Measurements from ENCODE around the gene NRG2. TPM values are rescaled to one million over a fixed set of nuclear protein-coding genes. Genes with fewer than 3 reads are reported as not detected.

The NRG2 gene
- total and polyA plus RNA-seq, 8 donors, result 1.2 to 5.2 (median 3.0) TPM

DNA sequence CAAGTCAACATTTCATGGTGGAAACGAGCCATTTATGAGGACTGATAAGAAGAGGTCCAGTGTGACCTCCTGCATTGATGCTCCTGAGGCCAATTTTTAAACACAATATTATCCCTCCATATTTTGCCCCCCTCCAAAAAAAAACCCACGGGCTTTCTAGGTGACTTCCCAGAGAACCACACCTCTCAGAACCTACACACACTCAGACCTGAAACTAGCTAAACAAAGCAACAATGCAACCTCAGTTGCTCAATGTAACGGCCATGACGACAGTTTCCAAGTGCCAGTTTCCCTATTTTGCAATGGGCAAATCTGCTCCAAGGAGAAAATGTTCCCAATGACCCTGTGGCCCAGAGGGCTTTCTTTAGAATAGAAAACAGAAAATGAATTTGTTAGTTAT, 3.5 kb downstream of the NRG2 start:
- ATAC-seq (no peak), DNase-seq (peak in 2 of 6 donors; percentile 17 to 39), FAIRE-seq (no peak)
- no peaks in the 10 kb centered on the region for H3K9me3 ChIP-seq
- 28 to 38% methylated on average over 4 of the region's 4 CpGs for whole genome bisulfite sequencing, 2 donors
- H3K4me3 ChIP-seq, result peak overlapping the region in 1 of 4 donors; percentile 43
- no peaks in the 10 kb centered on the region for H3K36me3 ChIP-seq
- peaks cover 0 to 24% (median 13%) of the 10 kb centered on the region in 3 donors for H3K4me1 ChIP-seq
- TF ChIP-seq, protein P1, sequence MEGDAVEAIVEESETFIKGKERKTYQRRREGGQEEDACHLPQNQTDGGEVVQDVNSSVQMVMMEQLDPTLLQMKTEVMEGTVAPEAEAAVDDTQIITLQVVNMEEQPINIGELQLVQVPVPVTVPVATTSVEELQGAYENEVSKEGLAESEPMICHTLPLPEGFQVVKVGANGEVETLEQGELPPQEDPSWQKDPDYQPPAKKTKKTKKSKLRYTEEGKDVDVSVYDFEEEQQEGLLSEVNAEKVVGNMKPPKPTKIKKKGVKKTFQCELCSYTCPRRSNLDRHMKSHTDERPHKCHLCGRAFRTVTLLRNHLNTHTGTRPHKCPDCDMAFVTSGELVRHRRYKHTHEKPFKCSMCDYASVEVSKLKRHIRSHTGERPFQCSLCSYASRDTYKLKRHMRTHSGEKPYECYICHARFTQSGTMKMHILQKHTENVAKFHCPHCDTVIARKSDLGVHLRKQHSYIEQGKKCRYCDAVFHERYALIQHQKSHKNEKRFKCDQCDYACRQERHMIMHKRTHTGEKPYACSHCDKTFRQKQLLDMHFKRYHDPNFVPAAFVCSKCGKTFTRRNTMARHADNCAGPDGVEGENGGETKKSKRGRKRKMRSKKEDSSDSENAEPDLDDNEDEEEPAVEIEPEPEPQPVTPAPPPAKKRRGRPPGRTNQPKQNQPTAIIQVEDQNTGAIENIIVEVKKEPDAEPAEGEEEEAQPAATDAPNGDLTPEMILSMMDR (IDR thresholded peaks at IDR 0.05), result no peak
- intact Hi-C loops (cut with DNase I), result no loop called here
- peak overlapping the region in 2 of 4 donors; percentile 69 to 78 for H3K27ac ChIP-seq
- H3K27me3 ChIP-seq, result no peaks in the 10 kb centered on the region

DNA sequence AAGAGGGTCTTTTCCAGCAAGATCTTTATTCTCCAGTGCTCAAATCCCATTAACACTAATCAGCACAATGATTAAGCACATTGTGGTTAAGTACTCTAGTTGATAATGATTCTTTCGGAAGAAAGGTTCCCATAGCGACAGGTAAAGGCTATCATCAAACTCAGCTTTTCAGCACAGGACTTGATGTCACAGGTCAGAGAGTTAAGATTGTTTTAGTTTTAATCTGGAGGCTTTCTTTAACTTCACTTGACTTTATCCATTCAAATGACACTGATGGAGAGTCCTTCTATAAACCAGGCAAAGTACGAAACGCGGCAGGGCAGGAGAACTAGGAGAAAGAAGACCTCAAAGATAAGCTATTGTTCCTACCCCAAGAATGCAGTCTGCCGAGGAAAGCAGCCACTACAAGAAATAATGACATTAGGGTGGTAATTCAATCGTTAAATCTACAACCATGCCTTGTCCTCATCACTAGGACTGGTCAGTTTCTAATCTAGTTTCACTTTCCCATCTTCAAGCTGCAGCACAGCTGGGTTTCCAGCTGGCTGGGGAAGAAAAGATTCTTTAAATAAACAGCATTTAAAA, 4.6 kb downstream of the NRG2 start:
- Histone ChIP-seq H3K4me3 (peak overlapping the region in 3 of 4 donors; percentile 9 to 43 (median 15)), H3K27ac (peak overlapping the region in 2 of 4 donors; percentile 69 to 78), H3K36me3 (no peaks in the 10 kb centered on the region), H3K9me3 (no peaks in the 10 kb centered on the region), H3K4me1 (peaks cover 0 to 21% (median 13%) of the 10 kb centered on the region in 3 donors), H3K27me3 (no peaks in the 10 kb centered on the region)
- ATAC-seq, result no peak
- TF ChIP-seq, protein P1 (IDR thresholded peaks at IDR 0.05), result no peak
- DNase-seq, result no peak
- WGBS, 2 donors, result 7 to 11% methylated on average over 7 of the region's 7 CpGs
- intact Hi-C loops (cut with DNase I), result no loop called here
- peak; percentile 41 for FAIRE-seq

DNA sequence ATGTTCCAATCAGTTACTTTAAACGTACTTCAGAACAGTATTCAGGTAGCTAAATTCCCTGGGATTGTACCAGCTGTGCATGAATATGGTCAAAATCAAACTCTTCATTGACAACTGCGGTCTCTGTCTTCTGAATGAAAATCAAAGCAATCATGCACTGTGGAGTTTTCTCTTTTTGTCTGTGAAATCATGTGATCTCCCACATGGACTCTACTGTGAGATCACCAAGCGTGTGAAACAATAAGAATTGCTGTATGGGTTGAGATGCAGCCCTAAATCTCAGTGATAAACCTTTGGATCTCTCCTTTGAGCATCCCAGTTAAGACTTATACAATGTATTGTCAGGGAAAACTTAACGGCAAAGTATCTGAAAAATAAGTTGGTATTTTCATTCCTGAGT, 6.1 kb downstream of the NRG2 start:
- H3K27me3 ChIP-seq, result no peaks in the 10 kb centered on the region
- 69 to 70% methylated on average over 4 of the region's 4 CpGs for WGBS, 2 donors
- H3K4me3 ChIP-seq, result no peak overlapping the region
- ATAC-seq, result no peak
- DNase-seq, result no peak
- H3K36me3 ChIP-seq, result no peaks in the 10 kb centered on the region
- intact Hi-C loops (cut with DNase I), result no loop called here
- TF ChIP-seq, protein P1 (IDR thresholded peaks at IDR 0.05), result no peak
- FAIRE-seq, result no peak
- H3K9me3 ChIP-seq, result no peaks in the 10 kb centered on the region
- H3K4me1 ChIP-seq, result peaks cover 0 to 20% (median 13%) of the 10 kb centered on the region in 3 donors
- H3K27ac ChIP-seq, result no peak overlapping the region

DNA sequence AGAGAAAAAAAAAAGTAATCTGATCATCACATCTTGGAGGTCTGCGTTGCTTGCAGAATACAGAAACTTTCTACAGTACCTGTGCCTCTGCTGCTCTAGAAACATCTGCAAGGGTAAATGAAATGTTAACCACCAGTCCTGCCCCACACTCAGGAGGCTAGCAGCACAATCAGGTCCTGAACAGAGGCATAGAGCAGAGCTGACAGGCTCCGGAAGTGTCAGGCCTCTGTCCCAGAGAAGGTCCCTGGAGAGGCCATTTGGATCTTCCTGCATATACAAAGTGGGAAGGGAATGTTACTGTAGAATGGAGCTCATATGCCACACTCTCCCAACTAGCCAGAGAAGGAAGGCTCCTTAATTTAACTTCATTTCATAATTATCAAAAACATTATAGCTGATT, 7.2 kb downstream of the NRG2 start:
- intact Hi-C loops (cut with DNase I), result no loop called here
- no peaks in the 10 kb centered on the region for H3K9me3 ChIP-seq
- ATAC-seq (no peak), DNase-seq (no peak), FAIRE-seq (no peak)
- peaks cover 0 to 19% (median 13%) of the 10 kb centered on the region in 3 donors for H3K4me1 ChIP-seq
- WGBS, 2 donors, result 77 to 84% methylated on average over 2 of the region's 2 CpGs
- no peak overlapping the region for H3K27ac ChIP-seq
- no peak overlapping the region for H3K4me3 ChIP-seq
- H3K27me3 ChIP-seq, result no peaks in the 10 kb centered on the region
- TF ChIP-seq, protein P1 (IDR thresholded peaks at IDR 0.05), result no peak
- H3K36me3 ChIP-seq, result no peaks in the 10 kb centered on the region

DNA sequence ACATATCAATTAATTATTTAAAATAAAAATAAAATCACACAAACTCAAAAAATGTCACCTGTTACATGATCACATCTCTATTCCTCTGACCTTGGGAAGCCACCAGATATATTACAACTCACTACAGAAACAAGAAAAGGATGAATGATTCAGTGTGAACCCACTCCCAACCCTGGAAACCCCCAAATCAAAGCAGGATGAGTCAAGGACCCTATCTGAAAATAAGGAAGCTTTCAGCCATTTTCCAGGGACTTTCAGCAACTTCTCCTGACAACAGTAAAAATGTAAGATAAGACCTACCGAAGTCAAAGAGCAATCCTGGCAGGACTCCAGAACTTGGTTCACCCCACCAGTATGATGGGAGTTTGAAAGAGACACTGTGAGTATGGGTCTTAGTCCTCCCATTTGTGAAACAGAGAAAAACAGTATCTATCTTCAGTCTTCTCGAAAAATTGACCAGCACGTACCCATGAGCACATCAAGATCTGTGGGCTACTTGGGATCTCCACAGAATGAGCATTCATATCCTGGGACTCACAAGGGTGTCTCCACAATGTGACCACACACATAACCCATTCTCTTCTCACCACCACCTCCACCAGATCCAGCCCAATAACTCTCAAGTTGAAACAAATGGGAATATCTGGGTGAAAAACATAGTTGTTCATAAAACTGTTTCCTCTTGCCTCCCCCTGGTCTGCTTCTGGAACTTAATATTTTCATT, 9.9 kb downstream of the NRG2 start:
- no peak for DNase-seq
- intact Hi-C loops (cut with DNase I), result no loop called here

More for the DNA sequence above, 9.9 kb downstream of the NRG2 start:
- Histone ChIP-seq H3K27ac (no peak overlapping the region), H3K27me3 (no peaks in the 10 kb centered on the region), H3K4me3 (no peak overlapping the region), H3K9me3 (no peaks in the 10 kb centered on the region), H3K4me1 (no peaks in the 10 kb centered on the region), H3K36me3 (no peaks in the 10 kb centered on the region)
- 75 to 82% methylated on average over 3 of the region's 3 CpGs for WGBS, 2 donors
- TF ChIP-seq, protein P1 (IDR thresholded peaks at IDR 0.05), result no peak
- FAIRE-seq (no peak), ATAC-seq (no peak)

Measured in pancreas (tissue), 10 donors.